ENCODE measurements around the gene GPR139.

GPR139 gene

DNA sequence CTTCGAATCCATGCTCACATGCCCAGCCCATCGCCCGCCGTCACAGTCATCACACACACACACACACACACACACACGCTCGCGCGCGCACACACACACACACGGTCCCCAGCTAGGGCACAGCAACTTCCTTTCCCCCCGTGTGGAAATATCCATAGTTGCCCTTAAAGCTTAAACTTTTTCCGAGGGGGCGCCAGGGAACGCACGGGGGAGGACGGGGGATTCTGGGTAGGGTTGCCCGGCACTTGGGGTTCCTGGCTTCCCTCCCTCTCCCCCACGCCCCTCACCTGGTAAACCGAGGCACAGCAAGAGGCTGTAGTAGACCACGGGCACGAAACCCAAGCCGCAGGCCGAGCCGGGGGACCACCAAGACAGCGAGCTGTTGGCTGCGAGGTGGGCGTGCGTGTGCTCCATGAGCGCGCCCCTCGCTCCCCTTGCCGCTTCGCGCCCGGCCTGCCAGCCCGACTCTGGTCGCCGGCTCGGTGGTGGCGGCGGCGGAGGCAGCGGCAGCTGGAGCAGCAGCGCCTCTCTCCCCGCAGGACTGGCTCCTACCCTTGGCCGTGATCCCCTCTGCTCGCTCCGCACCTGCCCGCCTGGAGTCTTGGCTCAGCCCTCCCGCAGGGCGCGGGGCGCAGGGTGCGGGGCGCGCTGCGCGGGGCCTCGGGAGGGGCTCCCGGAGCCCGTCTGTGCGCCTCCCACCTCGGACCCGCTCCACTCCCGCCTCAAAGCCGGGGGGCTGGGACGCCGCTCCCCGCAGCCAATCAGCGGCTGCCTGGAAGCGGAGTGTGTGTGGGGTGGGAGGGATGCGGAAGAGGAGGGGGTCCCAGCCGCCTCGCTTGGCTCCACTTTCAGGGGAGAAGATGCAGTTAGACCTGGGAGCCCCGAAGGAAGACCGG lies at the start of gene GPR139:
TSS of gene GPR139 (minus strand) at position 688 of the 896 bp plus-strand sequence. CDS start at position 414, 274 bp downstream.
- no peak for DNase-seq (ENCODE audit: low read depth in 2 of 2)

DNA sequence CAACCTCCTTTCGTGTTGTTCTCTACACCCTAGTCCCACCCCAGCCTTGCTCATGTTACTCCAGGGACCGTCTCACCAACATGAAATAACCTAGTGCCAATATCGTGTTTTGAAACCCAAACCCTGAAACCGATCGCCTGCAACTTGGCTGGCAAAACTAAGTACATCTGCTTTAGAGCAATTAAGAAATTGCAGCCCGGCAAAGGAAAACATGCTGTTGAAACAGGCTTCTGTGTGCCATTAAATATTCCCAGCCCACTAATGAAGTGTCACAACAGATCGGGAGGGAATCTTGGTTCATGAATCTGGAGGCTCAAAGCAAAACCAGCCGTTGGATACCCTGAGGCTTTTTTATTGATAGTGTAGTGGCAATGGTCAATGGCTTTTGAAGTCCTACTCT lies 48.3 kb upstream of the GPR139 start:
- no peak for DNase-seq (ENCODE audit: low read depth in 2 of 2)

DNA sequence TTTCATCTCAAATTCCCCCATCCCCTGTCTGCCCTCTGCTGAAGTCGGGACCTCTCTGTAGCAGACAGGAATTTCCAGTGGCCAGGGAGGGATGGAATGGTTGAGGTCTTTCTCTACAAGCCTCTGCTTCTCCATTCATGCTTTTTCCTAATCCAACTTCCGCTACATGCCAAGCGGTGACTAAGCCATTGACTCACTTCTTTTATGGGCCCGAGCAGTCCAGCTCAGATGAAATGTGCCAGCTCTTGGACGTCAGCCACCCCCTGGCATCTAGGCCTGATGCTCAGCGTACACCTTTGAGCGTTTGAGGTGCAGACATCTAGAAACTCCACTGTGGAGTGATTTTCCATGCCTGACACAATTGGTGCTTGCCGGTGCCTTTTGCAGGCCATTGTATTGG lies 40.7 kb upstream of the GPR139 start:
- DNase-seq (ENCODE audit: low read depth in 2 of 2): no peak

DNA sequence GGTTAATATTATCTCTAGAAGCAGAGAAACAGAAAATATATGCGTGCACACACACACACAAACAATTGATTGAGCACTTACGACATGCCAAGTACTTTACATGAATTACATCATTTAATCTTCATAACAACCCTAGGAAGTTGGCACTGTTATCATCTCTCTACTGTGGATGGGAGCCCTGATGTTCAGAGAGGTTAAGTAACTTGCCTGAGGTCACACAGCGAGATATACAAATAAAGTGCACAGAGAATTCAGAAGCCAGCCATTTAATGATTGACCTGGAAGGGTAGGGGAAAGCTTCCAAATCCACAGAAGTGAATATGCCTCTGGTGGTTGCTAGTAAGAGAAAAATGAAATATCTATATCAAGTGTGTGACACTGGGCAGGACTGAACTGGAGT lies 37.5 kb upstream of the GPR139 start:
- no peak for DNase-seq (ENCODE audit: low read depth in 2 of 2)

DNA sequence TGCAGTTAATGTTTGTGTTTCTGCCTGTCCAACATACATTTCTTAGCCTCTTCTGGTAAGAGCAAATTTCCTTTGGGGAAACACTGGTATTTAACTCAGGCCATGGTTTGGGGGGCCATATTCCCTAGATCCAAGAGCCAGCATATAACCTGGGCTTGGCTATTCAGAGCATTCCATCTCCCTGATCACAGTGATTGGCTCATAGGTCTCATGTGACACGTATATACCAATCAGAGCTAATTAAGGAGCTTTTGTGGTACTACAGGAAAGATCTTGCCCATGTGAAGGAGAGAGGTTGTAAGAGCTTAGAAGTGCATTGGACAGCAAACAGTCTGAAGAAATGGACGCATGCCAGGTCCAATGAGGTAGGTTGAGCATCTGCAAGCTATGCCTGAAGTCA lies 33.4 kb upstream of the GPR139 start:
- no peak for DNase-seq (ENCODE audit: low read depth in 2 of 2)

DNA sequence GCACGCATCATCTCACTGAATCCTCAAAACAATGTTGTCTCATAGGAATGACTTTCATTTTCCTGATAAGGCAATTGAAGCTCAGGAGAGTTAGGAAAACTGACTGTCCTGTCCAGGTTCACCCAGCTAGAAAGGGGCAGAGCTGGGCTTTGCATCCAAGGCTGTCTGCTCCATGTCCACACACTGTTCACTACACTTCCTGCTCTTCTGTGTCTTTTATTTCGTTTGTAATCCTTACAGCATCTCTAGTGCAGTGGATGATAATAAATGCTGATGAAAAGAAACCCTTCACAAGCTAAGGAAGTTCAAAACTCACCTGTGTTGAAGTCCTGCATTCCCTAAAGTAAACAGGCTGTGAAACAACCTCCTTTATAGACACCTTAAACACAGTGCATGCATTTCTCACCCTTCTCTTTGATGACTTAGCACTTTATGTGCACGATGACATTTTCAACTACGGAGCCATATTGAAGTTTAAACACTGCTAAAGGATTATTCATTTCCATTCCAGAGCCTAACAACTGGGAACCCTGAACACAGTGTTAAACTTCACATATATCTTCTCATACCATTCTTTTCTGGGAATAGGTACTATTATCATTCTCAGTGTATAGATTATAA lies 31.0 kb upstream of the GPR139 start:
- no peak for DNase-seq (ENCODE audit: low read depth in 2 of 2)

DNA sequence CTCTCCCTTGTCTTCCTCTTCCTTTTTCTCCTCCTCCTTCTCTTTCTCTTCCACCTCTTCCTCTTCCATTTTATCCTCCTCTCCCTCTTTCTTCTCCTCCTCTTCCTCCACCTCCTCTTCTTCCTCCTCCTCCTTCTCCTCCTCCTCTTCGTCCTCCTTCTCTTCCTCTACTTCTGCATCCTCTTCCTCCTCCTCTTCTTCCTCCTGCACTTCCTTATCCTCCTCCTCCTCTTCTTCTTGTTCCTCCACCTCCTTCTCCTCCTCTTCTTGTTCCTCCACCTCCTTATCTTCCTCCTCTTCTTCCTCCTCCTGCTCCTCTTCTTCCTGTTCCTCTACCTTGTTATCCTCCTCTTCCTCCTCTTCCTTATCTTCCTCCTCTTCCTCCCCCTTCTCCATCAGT lies 28.8 kb upstream of the GPR139 start:
- no peak for DNase-seq (ENCODE audit: low read depth in 2 of 2)

DNA sequence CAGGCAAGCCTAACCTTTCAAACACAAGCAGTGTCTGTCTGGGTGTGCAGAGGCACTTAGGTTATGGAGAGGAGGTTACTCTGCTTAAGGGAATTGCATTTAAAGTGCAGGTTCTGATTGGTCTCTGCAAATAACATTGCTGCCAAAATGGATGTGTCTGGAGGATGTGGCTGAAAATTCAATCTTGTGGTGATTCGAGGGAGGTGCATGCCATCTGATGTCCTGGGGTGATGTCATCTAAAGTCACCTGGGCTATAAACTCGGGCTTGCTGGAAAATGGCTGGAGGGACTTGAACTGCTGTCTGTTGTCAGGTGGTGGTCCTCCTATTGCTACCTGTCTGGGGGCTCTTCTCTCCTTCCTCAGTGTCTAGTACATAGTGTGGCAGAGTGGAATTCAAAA lies 28.3 kb upstream of the GPR139 start:
- no peak for DNase-seq (ENCODE audit: low read depth in 2 of 2)

DNA sequence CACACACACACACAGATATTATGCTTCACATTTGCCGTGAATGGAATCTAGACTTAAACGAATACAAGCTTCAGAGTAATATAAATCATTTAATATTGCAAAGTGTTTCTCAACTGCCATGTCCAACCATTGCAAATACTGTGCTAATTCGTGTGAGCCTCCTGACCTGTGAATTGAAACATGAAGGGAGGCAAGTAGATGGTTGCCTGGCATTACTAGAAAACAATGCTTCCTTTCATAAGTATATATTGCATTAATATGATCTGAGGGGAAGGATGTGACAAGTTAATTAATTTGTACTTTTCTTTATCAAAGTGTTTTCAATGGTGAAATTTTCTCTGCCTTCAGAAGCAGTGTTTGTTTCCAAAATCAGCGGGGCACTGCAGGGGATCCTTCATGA lies 25.7 kb upstream of the GPR139 start:
- DNase-seq (ENCODE audit: low read depth in 2 of 2): no peak

DNA sequence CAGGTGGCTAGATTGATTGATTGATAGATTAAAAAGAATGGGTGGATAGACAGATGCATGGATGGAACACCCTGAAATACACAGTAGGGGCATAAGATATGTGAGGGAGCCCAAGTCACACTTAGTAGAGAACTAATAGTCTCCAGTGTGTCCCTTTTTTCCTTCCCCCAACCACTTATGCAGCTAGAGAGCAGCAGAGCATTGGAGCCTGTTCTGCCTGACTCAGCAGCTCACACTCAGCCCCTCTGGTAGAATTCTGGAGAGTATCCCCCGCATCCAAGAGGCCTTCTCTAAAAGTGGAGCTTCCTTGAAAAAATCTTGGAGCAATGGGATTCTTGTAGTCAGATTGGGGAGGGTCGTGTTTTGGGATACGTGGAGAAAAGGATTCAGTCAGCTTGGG lies 20.5 kb upstream of the GPR139 start:
- DNase-seq (ENCODE audit: low read depth in 2 of 2): no peak

DNA sequence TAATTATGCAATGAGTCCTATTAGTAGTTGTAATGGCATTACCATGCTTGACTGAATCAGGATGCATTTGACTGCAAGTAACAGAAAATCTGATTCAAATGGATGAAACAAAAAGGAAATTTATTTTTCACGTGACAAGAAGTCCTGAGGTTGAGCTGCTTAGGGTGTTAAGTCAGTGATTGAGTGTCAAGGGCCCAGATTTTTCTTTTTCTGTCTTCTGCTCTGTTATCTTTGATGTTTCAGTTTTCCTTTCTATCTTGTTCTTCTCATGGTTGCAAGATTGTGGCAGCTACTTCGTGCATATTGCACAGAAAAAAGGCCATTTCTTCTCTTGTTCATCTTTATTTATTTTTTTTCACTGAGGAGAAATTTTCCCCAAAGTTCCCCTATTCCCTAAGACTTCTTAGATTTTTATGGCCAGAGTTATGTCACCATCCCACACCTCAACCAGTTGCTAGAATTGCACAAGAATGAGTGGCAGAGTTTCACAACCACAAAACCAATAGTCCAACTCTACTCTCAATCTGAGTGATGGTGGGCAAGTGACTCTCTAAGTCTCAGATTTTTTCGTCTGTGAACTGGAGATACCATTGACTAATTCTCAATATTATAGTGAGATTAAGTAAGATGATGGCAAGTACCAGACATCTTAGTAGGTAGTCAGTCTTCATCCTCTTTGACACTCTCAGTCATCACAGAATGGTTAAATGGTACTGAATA lies 15.7 kb upstream of the GPR139 start:
- no peak for DNase-seq (ENCODE audit: low read depth in 2 of 2)

DNA sequence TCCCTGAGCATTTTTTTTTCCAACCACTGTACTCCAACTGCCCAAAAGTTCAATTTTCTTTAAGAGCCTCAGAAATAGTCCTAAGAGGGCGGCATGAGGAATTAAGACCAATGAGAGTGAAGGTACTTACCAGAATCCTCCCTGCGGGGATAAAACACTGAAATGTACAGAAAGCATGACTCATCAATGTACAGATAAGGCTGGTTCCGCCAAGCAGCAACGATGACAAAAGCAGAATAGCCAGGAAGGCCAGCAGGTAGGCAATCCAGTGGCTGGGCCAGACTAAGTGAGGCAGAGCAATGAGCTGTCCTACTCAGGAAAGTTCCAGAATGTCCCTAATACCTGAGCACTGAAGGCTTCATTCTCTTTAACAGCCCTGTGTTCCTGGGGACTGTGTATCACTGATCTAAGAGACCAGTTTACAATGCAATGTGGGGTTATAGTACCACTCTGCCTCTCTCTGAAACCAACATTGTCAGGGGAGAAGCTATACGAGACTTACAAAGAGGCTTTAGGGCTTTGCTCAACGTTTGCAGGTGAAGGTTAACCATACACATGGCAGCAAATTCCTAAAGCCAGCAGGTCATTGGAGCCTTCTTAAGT lies 11.0 kb upstream of the GPR139 start:
- no peak for DNase-seq (ENCODE audit: low read depth in 2 of 2)

DNA sequence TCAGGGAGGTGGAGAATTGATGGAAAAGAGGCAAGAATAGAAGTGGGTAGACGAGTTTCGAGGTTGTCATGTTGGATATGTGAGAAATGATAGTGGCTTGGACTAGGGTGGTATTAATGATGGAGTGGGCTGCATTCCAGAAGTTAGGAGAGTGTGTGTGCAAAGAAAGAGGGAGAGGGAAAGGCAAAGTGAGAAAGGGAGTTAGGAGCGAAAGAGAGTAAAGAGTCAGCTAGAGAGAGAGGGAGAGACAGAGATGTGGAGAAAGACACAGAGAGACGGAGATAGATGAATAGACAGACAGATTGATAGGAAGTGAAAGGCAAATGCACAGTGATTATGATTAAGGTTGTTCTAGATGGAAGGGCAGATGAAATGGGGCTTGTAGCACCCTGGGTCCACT lies 5.4 kb upstream of the GPR139 start:
- DNase-seq (ENCODE audit: low read depth in 2 of 2): no peak

DNA sequence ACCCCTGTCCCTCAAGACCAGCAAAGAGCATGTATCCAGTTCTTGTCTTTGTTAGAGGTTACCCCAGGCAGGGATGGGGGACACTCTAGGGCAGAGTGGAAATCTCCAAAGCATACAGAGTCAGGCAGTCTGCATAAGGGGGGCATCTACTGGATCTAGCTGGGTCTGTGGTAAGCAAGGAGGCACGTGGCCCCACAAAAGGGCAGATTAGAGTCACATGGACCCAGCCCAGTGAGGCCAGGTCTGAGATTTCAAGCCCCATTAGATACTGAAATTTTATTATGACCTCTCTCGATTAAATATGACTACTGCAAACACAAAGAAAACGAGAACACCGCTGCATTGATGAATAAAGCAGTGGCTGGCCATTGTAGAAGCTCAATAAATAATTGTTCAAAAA lies 1.6 kb upstream of the GPR139 start:
- no peak for DNase-seq (ENCODE audit: low read depth in 2 of 2)

DNA sequence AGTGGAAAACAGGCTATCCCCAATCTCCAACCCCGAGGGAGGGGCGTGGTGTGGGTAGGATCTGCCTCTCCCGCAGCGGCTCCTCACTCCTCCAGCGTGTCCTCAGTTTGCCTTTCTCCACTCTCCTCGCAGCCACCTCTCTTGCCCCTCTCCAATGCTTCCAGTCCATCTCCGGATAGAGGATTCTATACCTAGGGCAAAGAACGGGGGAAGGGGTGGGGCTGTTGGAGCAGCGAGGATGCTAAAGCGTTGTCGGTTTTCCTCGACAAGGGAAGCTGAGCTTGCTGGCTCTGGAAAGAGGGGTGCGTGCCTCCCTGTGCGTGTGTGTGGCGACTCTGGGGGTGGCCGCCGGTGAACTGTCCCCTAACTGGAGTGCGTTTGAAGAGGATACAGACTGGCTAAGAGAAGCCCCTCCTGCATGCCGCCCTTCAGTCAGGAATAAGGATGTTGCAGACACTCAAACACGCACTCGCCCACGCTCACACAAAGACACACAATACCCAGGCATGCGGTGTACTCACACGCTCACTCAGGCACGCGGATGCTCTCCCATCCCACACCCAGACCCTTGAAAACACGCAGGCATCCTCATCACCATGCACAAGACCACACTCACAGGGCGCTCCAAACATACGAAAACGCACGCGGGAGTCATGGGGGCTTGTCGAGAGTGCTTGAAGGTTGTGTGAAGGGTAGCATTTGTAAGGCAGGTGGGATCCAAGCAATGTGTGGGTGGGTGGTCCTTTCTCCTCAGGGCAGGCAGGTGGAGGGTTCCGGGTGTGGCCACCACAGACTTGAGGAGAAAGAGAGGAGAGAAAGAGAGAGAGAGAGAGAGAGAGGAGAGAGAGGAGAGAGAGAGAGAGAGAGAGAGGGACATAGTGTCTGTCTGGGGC lies 655 bp upstream of the GPR139 start:
- no peak for DNase-seq (ENCODE audit: low read depth in 2 of 2)

DNA sequence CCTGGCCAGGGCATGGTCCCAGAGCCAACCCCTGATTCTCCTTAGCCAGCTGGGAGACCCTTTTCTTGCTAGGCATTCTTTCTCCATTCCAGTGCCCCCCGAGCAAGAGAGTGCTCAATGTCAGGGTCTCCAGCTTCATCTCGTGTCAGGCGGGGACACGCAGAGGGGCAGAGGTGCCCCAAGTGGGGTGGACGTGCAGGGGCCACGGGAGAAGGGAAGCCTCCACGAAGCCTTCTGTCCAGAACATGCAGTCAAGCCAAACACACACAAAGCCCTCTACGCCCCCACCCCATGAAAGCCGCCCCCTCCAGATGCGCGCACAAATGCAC lies 852 bp downstream of the GPR139 start:
- no peak for DNase-seq (ENCODE audit: low read depth in 2 of 2)

DNA sequence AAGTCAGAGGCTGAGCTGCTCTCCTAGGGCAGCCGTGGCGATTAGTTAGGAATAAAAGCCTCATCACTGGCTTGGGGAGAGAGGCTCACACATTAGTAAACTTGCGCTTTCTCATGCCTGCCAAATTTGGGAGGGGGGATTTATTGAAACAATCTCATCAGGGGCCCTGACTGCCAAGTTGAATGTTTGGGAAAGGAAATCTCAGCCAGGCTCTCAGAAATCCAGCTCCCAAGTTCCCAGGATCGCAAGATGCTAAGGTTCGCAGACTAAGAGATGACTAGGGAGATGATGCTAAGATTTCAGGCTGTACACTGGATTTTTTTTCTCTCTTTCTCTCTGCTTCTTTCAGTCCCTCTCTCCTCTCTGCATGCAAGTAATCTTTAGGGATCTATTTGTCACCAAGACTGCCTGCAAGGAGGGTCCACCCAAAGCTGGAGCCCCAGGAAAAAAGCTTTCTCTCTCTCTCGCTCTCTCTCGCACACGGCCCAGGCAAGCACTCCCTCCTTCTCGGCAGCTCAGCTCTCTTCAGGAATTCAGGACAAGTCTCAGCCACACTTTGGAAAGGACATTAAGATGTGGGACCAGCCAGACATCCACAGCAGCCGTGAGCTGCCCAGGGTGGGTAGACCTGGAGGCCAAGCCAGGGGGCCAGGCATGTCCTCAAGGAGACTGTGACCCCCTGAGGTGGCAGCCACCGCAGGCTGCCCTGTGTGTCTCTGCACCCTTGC lies 1.4 kb downstream of the GPR139 start:
- no peak for DNase-seq (ENCODE audit: low read depth in 2 of 2)

DNA sequence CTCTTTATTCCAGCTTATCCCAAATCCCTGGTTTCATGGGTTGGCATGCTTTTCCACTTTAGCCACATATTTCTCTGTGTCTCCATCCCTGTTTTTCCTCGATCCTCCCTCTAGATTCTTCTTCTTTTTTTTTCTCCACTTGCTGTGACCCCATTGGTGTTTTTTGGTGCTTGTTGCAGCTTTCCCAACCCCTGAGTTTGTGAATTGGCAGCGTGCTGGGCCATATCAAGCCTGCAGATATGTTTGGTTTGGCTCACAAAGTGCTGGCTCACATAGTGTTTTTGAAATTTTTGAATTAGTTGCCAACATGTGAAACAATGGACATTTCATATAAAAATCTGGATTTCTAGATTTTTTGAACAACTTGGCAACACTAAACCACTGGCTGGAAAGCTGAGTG lies 8.8 kb downstream of the GPR139 start:
- DNase-seq (ENCODE audit: low read depth in 2 of 2): no peak

DNA sequence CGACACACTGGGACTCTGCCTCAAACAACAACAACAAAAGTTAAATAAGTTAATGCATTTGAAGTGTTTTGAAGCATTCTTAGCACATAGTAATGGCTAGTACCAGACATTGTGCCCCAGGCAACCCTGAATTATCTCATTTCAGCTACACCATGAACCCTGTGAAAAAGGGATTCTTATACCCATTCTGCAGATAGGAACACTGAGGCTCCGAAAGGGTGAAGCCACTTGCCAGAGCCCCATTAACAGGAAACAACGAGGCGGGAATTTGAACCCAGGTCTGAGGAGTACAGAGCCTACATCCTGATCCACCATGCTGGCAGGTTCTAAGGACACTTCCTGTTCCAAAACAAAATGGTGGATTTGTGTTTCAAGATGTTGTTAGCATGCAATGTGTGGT lies 9.2 kb downstream of the GPR139 start:
- DNase-seq (ENCODE audit: low read depth in 2 of 2): no peak

DNA sequence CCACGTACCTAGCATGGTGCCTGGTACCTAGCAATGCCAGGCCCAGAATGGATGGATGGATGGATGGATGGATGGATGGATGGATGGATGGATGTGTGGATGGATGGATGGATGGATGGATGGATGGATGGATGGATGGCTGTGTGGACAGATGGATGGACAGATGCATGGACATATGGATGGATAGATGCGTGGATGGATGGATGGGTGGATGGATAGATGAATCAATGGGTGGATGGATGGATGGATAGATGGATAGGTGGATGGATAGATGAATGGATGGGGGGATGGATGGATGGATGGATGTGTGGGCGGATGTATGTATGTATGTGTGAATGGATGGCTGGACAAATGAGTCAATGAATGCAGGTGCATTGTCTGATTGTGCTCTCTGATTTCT lies 12.6 kb downstream of the GPR139 start:
- no peak for DNase-seq (ENCODE audit: low read depth in 2 of 2)

DNA sequence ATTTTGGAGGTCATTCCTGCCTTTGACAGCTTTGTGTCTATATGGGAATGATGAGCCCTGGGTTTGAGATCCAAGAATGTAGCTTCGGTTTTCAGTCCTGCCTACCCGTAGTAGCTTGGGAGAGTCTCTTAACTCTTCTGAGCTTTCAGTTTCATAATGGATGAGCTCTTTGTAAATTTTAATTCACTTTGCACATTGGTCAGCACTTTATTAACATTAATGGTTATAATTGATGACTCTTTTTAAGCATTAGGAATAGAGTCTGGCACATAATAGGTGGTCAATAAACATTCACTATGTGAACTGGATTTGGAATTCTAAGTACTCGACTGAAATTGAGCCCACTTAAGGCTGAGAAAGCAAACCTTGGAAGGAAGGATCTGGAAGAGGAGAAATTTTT lies 17.3 kb downstream of the GPR139 start:
- no peak for DNase-seq (ENCODE audit: low read depth in 2 of 2)
